VCaP (cell line): Measurements from ENCODE around the gene ERVH48-1.
"Not testable (repeated sequence)": the region's sequence is repeated elsewhere in the genome, so short reads cannot be mapped to it uniquely, and the experiment has no call there.

Source experiments
- H3K27ac ChIP-seq: fragments of 450-650 bp; 2 replicates; pipeline ENCODE4 v1.5.1; 2017
- TF ChIP-seq, protein P1 (sequence below): fragments of 450-650 bp; conservative IDR thresholded peaks from 2 replicates; pipeline ENCODE4 v1.5.1; 2017; ENCODE audit warnings: mild to moderate bottlenecking, moderate library complexity

ERVH48-1 gene

GRCh38 chr21:42931560-42932235 is 6.3 kb upstream of the ERVH48-1 start:
- TF ChIP-seq, protein P1, sequence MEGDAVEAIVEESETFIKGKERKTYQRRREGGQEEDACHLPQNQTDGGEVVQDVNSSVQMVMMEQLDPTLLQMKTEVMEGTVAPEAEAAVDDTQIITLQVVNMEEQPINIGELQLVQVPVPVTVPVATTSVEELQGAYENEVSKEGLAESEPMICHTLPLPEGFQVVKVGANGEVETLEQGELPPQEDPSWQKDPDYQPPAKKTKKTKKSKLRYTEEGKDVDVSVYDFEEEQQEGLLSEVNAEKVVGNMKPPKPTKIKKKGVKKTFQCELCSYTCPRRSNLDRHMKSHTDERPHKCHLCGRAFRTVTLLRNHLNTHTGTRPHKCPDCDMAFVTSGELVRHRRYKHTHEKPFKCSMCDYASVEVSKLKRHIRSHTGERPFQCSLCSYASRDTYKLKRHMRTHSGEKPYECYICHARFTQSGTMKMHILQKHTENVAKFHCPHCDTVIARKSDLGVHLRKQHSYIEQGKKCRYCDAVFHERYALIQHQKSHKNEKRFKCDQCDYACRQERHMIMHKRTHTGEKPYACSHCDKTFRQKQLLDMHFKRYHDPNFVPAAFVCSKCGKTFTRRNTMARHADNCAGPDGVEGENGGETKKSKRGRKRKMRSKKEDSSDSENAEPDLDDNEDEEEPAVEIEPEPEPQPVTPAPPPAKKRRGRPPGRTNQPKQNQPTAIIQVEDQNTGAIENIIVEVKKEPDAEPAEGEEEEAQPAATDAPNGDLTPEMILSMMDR: no peak
- no peak overlapping the region for H3K27ac ChIP-seq

DNA sequence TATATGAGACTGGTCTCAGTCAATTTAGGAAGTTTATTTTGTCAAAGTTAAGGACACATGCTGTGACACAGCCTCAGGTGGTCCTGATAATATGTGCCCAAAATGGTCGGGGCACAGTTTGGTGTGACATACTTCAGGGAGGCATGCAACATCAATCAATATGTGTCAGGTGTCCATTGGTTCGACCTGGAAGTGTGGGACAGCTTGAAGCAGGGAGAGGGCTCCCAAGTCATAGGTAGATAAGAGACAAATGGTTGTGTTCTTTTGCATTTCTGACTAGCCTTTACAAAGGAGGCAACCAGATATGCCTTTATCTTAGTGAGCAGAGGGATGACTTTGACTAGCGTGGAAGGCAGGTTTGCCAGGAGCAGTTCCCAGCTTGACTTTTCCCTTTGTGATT is 4.5 kb upstream of the ERVH48-1 start:
- no peak overlapping the region for H3K27ac ChIP-seq
- TF ChIP-seq, protein P1: no peak

GRCh38 chr21:42927474-42928200 is 2.2 kb upstream of the ERVH48-1 start:
- H3K27ac ChIP-seq: not testable (repeated sequence)

DNA sequence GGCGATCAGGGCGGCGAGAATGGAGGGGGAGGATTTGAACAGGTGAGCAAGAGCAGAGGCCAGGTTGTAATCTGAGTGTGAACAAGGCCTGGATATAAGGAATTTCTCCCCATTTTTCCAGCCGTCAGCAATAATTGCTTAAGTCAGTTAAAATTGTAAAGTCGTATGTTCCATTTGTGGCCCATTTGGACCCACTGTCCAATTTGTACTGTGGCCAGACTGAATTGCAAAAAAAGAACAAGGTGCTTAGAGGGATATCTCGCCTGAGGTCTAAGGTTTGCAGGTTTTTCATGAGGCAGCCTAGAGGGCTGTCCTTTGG is 1.0 kb downstream of the ERVH48-1 start:
- H3K27ac ChIP-seq: peak overlapping the region; percentile 86
- TF ChIP-seq, protein P1: no peak

GRCh38 chr21:42923553-42924432 is 1.6 kb downstream of the ERVH48-1 start:
- TF ChIP-seq, protein P1: peak; percentile 99
- peak overlapping the region; percentile 86 for H3K27ac ChIP-seq

DNA sequence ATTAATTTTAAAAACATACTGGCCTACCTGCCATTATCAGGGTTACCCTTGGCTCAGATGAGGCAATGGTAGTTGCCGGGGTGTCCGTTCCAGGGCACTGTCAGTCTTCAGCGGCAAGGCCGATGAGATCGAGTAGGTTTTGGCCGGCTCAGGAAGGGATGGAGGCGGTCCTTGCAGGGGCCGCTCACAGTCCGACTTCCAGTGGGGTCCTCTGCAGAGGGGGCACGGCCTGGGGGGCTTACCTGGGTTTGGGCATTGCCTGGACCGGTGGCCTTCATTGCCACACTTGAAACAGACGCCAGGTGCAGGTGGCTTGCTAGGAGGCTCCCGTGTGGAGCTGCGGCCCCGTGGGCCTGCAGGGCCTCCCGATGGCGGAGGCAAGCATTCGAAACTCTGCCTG is 2.5 kb downstream of the ERVH48-1 start:
- H3K27ac ChIP-seq: peak overlapping the region; percentile 86

DNA sequence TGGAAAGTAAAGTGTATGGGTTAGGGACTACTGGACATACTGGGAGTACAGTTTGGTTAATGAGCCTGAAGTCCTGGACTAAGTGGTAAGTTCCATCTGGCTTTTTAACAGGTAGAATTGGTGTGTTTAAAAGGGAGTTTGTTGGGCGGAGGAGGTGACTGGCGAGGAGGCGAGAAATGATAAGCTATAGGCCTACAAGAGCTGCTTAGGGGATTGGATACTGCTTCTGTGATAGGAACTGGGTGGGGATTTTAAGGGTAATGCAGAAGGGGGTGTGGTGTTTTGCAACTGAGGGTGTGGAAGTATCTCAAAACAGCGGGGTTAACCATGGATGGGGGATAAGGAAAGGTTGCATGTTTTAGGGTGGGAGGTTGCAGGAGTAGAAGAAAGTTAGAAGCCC is 3.5 kb downstream of the ERVH48-1 start:
- TF ChIP-seq, protein P1: no peak
- H3K27ac ChIP-seq: no peak overlapping the region

More for the DNA sequence above, 2.5 kb downstream of the ERVH48-1 start:
- TF ChIP-seq, protein P1: no peak
